HG02970 (cell line): ENCODE results near the gene HEBP2.
"Not testable (repeated sequence)": the region's sequence is repeated elsewhere in the genome, so short reads cannot be mapped to it uniquely, and the experiment has no call there.

ENCODE experiments used
- ATAC-seq: cut with Tn5 transposase; IDR thresholded peaks from one replicate; pipeline ENCODE4 v1.9.1; 2021; ENCODE audit warnings: mild to moderate bottlenecking, moderate library complexity, moderate number of reproducible peaks; ENCODE audit not compliant: unreplicated experiment, low FRiP score

HEBP2 gene, protein sequence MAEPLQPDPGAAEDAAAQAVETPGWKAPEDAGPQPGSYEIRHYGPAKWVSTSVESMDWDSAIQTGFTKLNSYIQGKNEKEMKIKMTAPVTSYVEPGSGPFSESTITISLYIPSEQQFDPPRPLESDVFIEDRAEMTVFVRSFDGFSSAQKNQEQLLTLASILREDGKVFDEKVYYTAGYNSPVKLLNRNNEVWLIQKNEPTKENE

DNA sequence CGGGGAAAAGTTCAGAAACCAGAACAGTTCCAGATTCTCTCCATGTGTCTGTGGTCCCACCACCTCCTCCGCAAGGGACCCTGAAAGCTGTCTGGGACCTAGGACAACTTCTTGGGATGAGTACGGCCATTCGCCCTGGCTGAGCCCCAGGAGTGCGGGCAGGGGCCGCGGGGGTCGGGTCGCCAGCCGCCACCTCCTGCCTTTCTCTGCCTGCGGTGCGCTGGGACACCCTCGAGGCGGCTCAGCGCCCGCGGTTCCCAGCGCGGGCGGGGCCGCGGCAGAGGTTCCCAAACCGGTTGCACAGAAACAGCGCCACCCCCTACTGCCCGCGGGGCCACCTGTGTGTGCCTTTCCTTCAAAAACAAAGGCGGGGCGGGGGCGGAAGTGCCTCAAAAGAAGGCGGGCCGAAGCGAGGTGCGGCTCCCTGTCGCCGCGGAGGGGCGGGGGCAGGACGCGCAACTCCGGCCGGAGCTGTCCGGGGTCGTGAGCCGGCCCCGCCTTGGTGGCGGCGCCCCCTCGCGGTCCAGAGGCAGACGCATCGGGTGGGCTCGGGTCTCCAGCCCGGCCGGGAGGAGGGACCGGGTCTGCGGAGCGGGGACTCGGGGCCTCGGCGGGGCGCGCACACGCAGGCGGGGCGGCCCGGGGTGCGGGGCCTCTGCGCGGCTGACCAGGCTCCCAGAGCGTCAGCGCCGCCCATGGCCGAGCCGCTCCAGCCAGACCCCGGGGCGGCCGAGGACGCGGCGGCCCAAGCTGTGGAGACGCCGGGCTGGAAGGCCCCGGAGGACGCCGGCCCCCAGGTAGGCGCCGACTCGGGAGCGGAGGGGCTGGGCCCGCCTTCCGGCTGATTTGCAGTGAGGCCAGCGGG is at the start of gene HEBP2:
Gene HEBP2 (plus strand): TSS at position 423 of the 865 bp plus-strand sequence. CDS start 273 bp downstream, at position 696.
- peak; percentile 91 for ATAC-seq

- ATAC-seq = no peak
Observed at GRCh38 chr6:138357928-138358327, 46.1 kb upstream of the HEBP2 start.

DNA sequence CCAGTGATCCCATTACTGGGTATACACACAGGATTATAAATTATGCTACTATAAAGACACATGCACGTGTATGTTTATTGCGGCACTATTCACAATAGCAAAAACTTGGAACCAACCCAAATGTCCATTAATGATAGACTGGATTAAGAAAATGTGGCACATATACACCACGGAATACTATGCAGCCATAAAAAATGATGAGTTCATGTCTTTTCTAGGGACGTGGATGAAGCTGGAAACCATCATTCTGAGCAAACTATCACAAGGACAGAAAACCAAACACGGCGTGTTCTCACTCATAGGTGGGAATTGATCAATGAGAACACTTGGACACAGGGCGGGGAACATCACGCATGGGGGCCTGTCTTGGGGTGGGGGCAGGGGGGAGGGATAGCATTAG is 35.3 kb upstream of the HEBP2 start:
- ATAC-seq = not testable (repeated sequence)

DNA sequence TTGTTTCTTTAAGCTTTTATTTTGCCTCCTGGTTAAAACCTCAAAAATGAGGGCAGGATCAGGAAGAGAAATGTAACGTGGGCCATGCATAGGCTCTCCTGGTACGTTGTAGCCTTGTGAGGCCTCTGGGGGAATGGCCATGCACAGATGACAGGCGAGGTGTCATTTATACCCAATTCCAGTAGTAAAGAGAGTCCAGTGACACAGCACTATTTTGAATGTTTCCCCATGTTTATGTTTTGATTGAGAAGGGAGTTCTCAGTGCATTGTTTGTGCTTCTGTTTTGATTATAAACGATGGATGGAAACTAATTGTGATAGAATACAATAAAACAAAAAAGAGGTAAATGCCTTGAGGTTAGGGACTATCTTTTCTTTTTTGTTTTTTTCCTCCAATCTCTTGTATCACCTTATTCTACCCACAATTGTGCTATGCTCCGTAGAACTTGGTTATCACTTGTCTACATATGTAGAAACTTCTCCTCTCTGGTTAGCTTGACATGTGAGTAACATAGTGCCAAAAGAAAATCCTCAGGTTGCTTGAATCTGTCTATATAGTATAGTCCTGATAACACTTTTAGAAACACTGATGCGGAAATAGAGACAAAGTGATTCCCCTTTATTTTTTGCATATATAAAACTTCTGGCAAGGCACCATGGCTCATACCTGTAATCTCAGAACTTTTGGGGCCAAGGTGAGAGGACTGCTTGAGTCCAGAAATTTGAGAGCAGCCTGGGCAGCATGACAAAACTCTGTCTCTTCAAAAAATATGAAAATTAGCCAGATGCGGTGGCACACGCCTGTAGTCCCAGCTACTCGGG is 33.2 kb upstream of the HEBP2 start:
- ATAC-seq = no peak

DNA sequence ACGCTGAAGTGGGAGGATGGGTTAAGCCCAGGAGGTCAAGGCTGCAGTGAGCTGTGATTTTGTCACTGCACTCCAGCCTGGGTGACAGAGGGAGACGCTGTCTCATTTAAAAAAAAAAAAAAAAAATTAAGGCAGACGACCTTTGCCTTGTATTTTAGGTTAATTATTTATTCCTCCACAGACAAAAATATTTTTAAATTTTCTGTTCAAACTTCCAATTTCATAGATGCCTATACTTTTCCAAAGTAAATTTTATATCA is 32.6 kb upstream of the HEBP2 start:
- no peak for ATAC-seq

DNA sequence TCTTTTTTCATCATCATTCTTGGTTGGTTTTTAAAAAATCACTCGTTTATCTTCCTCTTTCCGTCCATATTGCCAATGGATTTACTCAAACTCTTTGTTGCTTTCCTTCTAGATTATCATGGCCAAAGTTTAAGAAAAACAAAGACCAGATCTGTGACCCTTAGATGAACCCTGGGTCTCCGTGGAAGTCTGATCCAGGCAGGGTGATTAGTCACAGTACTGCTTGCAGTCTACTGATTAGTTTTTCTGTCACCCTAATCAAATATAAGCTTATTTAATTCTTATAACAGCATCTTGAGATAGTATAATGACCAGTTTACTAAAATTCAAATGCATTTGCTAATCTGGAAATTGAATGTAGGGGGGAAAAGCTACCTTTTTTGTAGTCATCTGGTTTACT is 32.3 kb upstream of the HEBP2 start:
- no peak for ATAC-seq

GRCh38 chr6:138372711-138373463 is 31.1 kb upstream of the HEBP2 start:
- no peak for ATAC-seq

- ATAC-seq = no peak
Observed at GRCh38 chr6:138374230-138374629, 29.8 kb upstream of the HEBP2 start.

- ATAC-seq = no peak
Observed at GRCh38 chr6:138374815-138375214, 29.2 kb upstream of the HEBP2 start.

DNA sequence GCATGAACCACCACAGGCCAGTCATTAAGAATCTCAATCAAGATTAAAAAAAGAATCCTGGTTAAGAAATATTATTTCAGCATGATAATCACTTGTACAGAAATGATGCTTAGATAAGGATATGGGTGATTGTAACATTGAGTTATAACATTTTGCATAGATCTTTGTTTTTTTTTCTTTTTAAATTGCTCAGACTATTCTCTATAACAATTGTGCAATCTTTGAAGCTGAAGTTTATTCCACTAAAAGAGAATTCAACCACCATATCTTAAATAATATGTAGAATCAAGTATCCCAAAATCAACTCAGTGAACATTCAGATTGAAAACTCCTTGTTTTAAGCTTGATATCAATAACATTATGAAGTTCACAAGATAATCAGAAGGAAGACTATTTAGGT is 27.0 kb upstream of the HEBP2 start:
- ATAC-seq = no peak

GRCh38 chr6:138377844-138378243 is 26.2 kb upstream of the HEBP2 start, which contains the start of gene SMIM28:
SMIM28 (plus strand) TSS chr6:138377905; CDS start chr6:138378073, 168 bp downstream.
- ATAC-seq = no peak

DNA sequence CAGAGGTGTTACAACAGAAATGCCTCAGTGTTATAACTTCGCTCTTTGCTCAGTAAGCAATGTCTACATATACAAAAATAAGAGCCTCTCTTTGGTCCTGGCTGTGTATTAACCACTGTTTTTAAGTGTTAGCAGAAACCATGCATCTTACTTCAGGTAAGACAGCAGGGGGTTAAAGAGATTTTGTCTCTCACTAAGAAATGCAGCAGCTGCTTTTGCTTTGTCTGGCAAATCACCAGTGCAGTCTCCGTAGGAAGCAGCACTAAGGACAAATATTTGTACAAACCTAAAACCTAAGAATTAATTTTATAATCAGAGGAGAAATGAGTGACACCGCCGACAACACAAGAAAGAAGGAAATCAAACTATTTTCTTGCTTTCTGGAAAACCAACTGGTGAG is 25.6 kb upstream of the HEBP2 start:
- no peak for ATAC-seq

- ATAC-seq = no peak
Observed at GRCh38 chr6:138382498-138383265, 21.3 kb upstream of the HEBP2 start.

DNA sequence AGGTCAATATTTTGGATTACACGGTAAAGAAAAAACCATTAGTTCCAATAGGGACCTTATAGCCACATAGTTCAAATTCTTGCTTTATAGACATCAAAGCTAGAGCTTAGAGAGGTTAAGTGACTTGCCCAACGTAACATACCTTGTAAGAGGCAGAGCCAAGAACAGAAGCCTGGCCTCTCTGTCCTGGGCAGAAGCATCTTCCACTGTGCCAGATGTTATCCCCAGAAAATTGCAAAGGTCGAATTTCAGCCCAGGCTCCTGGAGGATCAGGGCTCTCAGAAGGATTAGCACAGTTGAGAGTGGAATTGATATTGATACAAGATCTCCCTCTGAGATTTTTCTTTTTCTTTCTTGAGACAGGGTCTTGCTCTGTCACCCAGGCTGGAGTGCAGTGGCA is 20.2 kb upstream of the HEBP2 start:
- no peak for ATAC-seq

- no peak for ATAC-seq
Observed at GRCh38 chr6:138386897-138387296, 17.1 kb upstream of the HEBP2 start.

GRCh38 chr6:138387577-138388368 is 16.2 kb upstream of the HEBP2 start:
- no peak for ATAC-seq

DNA sequence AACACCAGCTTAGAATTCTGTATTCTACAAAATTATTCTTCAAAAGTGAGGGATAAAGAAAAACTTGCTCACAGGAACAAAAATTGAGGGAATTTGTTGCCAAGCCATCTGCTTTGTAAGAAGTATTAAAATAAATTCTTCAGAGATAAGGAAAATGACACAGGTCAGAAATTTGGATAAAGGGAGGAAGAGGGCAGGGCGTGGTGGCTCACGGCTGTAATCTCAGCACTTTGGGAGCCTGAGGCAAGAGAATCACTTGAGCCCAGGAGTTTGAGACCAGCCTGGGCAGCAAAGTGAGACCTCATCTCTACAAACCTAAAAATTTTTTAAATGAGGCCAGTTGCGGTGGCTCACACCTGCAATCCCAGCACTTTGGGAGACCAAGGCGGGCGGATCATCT is 14.5 kb upstream of the HEBP2 start:
- no peak for ATAC-seq

- no peak for ATAC-seq
Observed at GRCh38 chr6:138393871-138394783, 9.9 kb upstream of the HEBP2 start.
